Neural progenitor cell (in vitro differentiated cells): ENCODE results near the gene GLP2R.

Source experiments
- CTCF ChIP-seq: fragments of 200-600 bp; sonication (generic); IDR thresholded peaks from 2 replicates; pipeline ENCODE4 v1.5.1; 2017; ENCODE audit warnings: antibody characterized with exemption, mild to moderate bottlenecking
- EZH2 ChIP-seq: fragments of 200-600 bp; sonication (generic); IDR thresholded peaks from 2 replicates; pipeline ENCODE4 v1.6.1; 2017; ENCODE audit warnings: antibody characterized with exemption, mild to moderate bottlenecking, moderate library complexity

DNA sequence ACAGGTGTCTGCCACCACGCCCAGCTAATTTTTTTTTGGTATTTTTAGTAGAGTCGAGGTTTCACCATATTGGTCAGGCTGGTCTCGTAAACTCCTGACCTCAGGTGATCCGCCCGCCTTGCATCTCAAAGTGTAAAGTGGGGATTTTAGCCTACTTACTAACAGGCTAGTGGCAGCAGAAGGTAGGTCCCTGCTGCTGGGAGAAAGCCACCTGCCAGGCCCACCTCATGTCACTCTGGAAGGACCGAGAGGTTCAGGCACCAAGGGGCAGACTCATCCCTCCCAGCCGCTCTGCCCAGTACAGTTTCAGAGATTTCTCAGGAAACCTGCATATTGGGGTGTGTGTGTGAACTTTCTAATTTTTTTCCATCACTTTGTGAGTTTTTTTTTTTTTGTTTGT, 81.4 kb downstream of the GLP2R start:
- TF ChIP-seq CTCF (no peak), EZH2 (no peak)
